HG02943 (cell line): ENCODE data around the gene CHRNA10.

Experiments used
- ATAC-seq: cut with Tn5 transposase; IDR thresholded peaks from one replicate; pipeline ENCODE4 v1.9.1; 2021; ENCODE audit warnings: mild to moderate bottlenecking, low read depth, moderate library complexity; ENCODE audit not compliant: unreplicated experiment

CHRNA10 gene

GRCh38 chr11:3637201-3637600, 34.0 kb downstream of the CHRNA10 start:
- no peak for ATAC-seq

- no peak for ATAC-seq
Measured at GRCh38 chr11:3635641-3636375, 35.4 kb downstream of the CHRNA10 start.

- ATAC-seq: no peak
Measured at GRCh38 chr11:3632070-3632660, 39.0 kb downstream of the CHRNA10 start.

GRCh38 chr11:3631331-3631730, 39.9 kb downstream of the CHRNA10 start:
- no peak for ATAC-seq

- ATAC-seq: no peak
Measured at GRCh38 chr11:3627291-3627690, 43.9 kb downstream of the CHRNA10 start.

- ATAC-seq: no peak
Measured at GRCh38 chr11:3626250-3626960, 44.8 kb downstream of the CHRNA10 start.

- no peak for ATAC-seq
Measured at GRCh38 chr11:3623767-3624458, 47.3 kb downstream of the CHRNA10 start.

GRCh38 chr11:3623121-3623520, 48.1 kb downstream of the CHRNA10 start:
- no peak for ATAC-seq

GRCh38 chr11:3622521-3622920, 48.7 kb downstream of the CHRNA10 start:
- no peak for ATAC-seq

DNA sequence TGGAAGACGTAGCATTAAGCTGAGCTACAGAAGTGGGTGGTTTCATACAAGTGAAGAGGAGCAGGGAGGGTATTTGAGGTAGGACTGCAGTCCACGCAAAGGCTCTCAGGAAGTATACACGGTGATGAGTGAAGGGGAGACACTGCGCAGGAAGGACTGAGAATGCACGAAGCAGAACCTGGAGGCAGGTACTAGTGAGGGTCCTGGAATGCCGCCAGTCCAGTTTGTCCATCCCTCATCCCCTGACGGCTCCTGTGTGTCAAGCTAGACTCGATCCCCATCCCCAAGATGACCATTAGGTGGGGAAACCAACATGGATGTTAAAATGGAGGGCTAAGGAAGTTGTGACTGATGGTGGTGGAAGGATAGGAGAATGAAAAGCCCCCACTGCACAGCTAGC, 53.2 kb downstream of the CHRNA10 start:
- ATAC-seq: no peak

DNA sequence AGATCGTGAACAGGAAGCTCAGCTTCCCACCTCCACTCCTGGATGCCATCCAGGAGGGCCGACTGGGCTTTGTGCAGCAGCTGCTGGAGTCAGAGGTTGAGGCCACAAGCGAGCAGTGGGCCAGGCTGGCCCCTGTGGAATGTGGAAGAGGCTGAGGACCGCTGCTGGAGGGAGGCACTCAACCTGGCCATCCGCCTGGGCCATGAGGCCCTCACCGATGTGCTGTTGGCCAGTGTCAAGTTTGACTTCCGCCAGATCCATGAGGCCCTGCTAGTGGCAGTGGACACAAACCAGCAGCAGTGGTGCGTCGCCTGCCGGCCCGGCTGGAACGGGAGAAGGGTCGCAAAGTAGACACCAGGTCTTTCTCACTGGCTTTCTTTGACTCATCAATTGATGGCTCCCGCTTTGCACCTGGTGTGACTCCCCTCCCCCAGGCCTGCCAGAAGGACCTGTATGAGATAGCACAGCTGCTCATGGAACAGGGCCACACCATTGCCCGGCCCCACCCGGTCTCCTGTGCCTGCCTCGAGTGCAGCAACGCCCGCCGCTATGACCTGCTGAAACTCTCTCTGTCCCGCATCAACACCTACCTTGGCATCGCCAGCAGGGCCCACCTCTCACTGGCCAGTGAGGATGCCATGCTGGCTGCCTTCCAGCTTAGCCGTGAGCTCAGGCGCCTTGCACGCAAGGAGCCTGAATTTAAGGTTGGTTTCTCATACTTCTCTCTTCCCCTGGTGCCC, 54.3 kb downstream of the CHRNA10 start:
- ATAC-seq: no peak

DNA sequence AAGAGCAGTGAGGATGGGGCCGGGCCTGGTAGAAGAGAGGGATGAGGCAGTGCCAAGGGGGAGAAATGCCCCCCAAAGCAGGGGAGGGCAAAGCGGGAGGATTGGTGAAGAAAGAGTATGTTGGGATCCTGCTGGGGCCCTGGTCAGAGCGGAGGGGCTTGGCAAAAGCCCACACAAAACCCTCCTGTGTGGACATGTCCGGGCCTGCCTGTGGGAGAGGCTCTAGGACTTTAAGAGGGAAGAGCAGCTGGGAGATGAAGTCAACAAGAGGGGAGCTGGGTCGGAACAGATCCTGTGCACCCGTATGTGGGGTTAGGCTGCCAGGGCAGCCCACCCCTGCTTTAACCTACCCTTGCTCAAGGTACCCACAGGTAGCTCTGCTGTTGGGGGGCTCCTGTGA, 55.2 kb downstream of the CHRNA10 start:
- ATAC-seq: no peak
